Fibroblast of the aortic adventitia (primary cell): ENCODE data around the gene TRABD2B. TPM values are rescaled to one million over a fixed set of nuclear protein-coding genes. Genes with fewer than 3 reads are reported as not detected.

Experiments used
- DNase-seq: peaks from one replicate; pipeline ENCODE4 v3.0.0-alpha.2; 2010; ENCODE audit warnings: low read depth
- H3K4me3 ChIP-seq: 2 replicates; pipeline ENCODE4 v1.5.1; 2011; ENCODE audit warnings: low read depth, mild to moderate bottlenecking, control low read depth, low read length, moderate library complexity
- total RNA-seq: library from RNA; depleted of rRNA; stranded (reverse); fragments of >200 nt; gene quantifications from 2 replicates; pipeline ENCODE4 v1.2.3, GENCODE V29; 2012; ENCODE audit warnings: low replicate concordance
- TF ChIP-seq, protein P1 (sequence below): IDR thresholded peaks from 2 replicates; pipeline ENCODE4 v1.5.1; 2011; ENCODE audit warnings: mild to moderate bottlenecking, low read length, control low read depth, inconsistent platforms; ENCODE audit not compliant: insufficient read depth

The TRABD2B gene
- total RNA-seq, result under 0.01 and 0.16 TPM in 2 replicates

DNA sequence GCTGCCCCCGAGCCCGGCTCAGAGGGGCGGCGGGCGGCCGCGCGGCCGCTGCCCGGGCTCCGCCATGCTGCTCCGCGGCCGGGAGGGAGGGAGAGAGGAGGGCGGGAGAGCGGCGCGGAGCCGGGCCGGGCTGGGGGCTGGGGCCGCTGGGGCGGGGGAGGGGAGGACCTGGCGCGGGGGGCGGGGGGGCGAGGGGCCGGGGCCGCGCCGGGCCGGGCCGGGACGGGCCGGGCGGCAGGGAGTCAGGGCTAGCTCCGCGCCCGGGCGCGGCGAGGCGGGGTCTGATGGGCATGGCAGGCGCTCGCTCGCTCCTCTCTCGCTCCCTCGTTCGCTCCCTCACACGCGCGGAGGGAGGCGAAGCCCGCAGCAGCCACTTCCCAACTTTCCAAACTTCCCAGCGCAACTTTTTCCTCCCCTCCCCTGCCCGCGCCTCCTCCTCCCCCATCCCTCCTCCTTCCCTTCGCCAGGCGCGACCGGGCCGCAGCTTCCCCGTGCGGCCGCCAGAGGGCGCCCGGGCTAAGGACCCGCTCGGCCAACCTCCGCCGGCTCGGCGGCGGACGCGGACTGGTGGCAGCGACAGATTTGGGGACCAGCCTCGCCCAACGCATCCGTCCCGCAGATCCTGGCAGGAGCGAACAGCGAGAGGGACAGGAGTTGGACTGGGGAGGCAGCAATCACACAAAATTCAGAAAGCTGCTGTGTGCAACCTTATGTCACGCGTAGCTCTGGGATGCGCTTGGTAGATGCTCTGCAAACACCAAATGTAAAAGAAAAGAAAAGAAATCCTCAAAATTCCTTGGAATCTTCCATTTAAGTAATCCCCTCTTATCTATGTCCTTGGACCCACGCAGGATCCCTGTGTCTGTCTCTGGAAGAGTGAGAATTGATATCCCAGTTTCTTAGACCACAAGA is at the start of gene TRABD2B:
TRABD2B (minus strand) TSS at position 97 of the 912 bp plus-strand sequence.
- peak within 1 kb of the TSS; percentile 64 for H3K4me3 ChIP-seq
- DNase-seq, result peak; percentile 60
- TF ChIP-seq, protein P1, sequence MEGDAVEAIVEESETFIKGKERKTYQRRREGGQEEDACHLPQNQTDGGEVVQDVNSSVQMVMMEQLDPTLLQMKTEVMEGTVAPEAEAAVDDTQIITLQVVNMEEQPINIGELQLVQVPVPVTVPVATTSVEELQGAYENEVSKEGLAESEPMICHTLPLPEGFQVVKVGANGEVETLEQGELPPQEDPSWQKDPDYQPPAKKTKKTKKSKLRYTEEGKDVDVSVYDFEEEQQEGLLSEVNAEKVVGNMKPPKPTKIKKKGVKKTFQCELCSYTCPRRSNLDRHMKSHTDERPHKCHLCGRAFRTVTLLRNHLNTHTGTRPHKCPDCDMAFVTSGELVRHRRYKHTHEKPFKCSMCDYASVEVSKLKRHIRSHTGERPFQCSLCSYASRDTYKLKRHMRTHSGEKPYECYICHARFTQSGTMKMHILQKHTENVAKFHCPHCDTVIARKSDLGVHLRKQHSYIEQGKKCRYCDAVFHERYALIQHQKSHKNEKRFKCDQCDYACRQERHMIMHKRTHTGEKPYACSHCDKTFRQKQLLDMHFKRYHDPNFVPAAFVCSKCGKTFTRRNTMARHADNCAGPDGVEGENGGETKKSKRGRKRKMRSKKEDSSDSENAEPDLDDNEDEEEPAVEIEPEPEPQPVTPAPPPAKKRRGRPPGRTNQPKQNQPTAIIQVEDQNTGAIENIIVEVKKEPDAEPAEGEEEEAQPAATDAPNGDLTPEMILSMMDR, result peak; percentile 79

DNA sequence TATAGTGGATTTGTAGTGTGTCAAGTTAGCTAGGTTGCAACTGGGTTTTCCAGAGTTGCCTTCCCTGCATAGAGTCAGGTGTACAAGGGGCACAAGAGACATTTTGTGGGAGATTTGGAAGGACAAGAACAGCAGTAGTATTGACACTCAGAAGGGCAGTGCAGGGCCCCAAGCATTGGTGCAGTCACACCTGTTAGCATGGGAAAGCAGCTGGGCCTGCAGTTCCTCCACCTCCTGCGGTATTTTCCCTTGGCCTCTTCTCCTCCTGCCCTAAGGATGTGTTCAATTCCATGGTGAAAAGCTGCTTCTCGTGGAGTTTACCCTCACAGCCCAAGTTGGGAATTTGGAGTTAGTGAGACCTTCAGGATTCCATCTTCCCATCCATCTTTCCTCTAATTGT is 47.1 kb upstream of the TRABD2B start:
- TF ChIP-seq, protein P1, result no peak
- DNase-seq, result no peak
- H3K4me3 ChIP-seq, result no peak overlapping the region

DNA sequence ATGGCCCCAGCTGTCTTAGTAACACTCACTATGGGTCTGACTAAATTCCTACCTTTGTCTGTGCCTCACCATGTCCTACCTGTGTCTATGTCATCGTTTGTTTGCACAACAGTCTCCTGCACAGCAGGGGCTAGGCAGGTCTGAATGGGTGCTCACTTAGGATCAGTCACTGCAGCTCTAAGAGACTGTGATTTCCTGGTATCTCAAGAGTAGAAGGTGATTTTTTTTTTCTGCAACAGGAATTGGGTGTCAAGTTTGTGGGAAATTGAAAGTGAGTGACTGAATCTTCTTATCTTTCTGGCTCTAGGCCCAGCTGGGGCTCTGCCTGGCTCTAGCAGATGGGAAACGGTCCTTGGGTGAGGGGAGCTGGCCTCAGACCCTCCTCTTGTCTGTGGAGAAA is 46.4 kb upstream of the TRABD2B start:
- H3K4me3 ChIP-seq, result no peak overlapping the region
- no peak for DNase-seq
- TF ChIP-seq, protein P1, result no peak

DNA sequence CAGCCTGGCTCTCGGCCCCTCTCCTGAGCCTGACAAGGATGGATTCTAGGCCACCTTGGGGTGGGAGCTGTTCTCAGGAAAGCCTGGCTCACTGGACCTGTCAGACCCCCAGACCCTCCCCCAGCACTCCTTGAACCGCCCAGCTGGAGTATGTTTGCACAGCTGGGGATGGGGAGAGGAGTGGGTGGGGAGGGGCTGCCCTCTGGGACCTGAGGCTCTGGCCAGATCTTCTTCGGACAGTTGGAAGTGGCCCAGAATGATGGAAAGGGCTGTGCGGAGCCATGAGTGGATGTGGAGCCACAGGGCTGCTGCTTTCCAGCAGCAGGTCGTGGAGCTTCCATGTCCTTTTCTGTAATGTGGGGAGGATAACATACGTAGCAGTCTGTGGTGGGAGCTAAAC is 43.0 kb upstream of the TRABD2B start:
- TF ChIP-seq, protein P1, result no peak
- DNase-seq, result no peak
- H3K4me3 ChIP-seq, result no peak overlapping the region

DNA sequence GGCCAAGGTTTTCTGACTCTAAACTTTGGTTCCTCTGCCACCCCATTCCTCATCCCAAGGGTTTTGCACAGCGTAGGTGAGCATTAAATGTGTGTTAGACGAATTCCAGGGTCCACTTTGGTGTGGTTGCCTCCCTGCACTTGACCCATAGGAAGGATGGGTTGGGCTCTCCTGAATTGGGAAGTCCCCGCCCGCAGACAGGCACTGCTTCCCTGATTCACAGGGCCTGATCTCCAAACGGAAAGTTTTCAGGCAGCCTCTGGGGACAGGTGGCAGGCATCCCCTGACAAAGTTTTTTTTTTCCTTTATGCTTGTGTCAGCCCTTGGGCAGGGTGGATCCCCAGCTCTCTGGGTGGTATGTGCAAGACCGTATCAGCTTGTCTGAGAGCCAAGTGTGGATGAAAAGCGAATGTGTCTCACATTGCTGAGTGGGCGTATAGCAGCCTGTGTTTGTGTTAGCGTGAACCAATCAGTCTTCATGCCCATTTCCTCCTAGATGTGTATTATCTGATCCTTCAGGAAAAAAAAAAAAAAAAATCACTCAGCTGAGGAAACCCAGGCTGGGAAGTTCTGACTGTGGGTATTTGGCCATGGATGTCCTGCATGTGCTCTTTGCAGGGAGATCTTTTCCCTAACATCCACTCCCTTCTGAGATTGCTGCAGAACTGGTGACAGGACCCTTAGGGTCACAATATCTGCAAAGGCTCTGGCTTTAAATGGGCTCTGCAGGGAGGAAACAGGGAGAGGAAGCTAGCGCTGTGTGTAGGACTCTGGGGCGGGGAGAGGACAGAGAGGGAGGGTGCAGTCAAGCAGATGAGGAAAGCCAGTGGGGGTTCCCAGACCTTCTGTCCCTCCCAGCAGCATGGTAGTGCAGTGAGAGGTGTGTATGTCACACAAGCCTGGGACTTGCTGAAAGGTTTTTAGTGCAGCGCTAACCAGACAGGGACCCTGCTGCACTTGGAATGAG is 42.2 kb upstream of the TRABD2B start:
- DNase-seq, result peak; percentile 20
- TF ChIP-seq, protein P1, result no peak
- H3K4me3 ChIP-seq, result no peak overlapping the region

DNA sequence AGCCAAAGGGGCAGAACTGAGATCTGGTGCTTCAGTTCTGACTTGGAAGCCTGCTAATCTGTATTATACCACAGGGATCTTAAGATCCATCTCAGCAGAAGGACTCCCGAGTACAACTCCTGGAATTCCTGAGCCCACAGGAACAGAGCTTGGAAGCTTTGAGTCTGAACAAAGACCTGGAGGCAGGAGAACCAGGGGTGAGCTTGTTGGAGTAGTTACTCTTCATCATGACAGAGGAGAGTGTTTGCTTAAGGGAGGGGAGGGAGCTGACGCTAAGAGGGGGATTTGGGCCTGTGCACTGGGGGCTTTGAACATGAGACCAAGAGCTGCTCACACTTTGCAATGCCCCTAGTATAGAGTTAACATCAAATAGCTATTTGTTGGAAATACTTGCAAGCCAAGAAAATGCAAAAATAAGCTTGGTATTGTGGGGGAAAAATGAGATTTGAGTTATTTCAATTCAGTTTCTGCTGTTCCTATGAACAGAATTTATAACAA is 41.1 kb upstream of the TRABD2B start:
- DNase-seq, result no peak
- TF ChIP-seq, protein P1, result no peak
- H3K4me3 ChIP-seq, result no peak overlapping the region
